Urothelium cell line (cell line): ENCODE results near the gene SLC25A21.
"Not testable (repeated sequence)": the region's sequence is repeated elsewhere in the genome, so short reads cannot be mapped to it uniquely, and the experiment has no call there.

ENCODE experiments used
- DNase-seq: peaks from one replicate; pipeline ENCODE4 v3.0.0; 2011; ENCODE audit warnings: low spot score, mixed read lengths
- FAIRE-seq: peaks from 2 replicates; lab custom pipeline; 2011; peaks lifted over from hg19 to GRCh38; lab: Jason Lieb, UNC

Gene SLC25A21

DNA sequence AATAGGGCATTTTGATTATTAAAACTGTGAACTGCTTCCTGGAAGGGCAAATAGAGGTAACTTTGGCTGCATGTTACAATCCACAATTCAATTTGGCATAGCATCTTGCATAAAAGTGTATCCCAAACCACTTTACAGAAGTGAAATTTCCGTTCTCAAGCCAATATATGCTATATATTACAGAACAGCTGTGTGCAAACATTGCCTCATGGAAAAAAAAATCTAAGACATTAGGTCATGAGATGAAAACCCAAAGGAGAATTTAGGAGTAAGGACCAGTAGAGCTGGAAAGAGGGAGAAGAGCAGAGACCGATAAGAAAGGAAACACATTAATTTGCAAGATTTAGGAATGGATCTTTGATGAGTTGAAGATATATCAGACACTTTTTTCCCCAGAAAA lies 271.6 kb downstream of the SLC25A21 start:
- FAIRE-seq (no peak), DNase-seq (no peak)

DNA sequence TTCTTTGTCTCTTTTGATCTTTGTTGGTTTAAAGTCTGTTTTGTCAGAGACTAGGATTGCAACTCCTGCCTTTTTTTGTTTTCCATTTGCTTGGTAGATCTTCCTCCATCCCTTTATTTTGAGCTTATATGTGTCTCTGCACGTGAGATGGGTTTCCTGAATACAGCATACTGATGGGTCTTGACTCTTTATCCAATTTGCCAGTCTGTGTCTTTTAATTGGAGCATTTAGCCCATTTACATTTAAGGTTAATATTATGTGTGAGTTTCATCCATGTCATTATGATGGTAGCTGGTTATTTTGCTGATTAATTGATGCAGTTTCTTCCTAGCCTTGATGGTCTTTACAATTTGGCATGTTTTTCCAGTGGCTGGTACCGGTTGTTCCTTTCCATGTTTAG lies 276.1 kb downstream of the SLC25A21 start:
- FAIRE-seq, DNase-seq: not testable (repeated sequence)

DNA sequence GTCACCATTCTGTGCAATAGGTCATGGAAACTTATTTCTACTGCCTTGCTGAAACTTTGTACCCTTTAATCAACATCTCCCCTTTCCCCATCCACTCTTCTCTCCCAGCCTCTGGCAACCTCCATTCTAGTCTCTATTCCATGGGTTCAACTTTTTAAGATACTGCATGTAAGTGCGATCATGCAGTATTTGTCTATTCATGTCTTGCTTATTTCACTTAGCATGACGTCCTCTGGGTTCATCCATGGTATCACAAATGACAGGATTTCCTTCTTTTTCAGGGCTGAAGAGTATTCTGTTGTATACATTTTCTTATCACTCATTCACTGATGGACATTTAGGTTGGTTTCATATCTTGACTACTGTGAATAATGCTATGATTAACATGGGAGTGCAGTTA lies 288.4 kb downstream of the SLC25A21 start:
- no peak for DNase-seq
- FAIRE-seq, result no peak

DNA sequence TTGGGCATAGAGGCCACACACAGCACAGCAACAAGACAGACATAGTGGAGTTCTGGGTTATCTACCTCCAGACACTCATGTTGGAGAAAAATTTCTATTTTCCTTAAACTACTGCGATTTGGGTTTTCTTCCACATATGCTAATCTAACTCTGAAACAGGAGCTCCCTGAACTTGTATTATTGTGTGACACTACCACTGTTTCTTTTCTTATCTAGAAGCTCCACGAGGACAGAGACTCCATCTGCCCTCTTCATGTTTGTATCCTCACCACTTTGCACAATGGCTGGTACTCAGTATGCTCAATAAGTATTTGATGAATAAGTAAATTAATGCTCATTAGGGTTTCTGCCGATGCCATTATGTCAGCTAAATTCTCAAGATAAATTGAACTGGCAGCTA lies 292.1 kb downstream of the SLC25A21 start:
- DNase-seq (no peak), FAIRE-seq (no peak)

DNA sequence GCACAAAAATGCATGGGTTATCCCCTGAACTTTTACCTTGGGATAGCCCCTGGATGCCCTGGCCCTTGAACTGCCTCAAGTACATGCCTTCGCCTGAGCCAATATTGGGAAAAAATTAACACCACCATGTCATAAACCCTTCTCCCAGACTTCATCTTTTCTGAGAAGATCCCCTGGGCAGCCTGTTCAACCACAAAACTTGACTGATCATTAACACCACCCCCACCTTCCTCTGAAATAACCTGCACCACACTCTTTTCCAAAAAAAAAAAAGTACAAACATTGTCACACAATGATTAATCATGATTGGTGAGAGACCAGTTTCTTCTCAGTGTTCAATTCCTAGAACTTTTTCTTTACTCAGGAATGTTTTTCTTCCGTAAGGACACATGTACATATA lies 292.8 kb downstream of the SLC25A21 start:
- FAIRE-seq, result no peak

DNA sequence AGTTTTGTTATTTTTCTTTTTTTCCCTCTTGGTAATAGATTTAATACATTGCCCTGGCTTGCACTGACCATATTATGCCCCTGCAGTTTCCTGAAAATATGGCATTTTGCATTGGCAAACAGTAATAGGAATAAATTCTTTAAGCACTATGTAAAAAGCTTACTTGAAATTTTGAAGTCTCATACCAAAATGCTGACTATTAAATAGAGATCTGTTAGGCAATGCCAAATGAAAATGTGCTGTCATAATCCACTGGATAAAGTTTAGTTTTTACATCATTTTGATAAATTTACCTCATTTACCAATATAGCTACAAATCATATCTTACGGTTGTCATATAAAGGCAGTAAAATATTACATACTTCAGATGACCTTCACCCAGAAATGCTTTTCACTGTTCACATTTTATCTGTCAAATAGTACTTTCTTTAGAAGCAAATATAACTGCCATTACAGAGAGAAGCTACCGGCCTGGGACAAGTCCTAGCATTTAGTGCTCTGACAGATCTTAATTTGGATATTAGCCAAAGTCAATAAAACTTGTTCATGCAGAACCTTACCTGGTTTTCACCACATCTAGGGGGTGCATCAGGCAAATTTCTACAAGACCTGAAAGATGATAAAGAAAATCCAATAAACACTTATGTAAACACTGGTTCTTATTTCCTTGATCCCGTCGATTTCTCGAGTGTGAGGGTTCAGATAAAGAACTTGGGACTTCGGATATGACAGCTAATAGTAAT lies 297.8 kb downstream of the SLC25A21 start:
- FAIRE-seq, result no peak
- DNase-seq, result no peak

More for the DNA sequence above, 292.8 kb downstream of the SLC25A21 start:
- DNase-seq, result no peak

DNA sequence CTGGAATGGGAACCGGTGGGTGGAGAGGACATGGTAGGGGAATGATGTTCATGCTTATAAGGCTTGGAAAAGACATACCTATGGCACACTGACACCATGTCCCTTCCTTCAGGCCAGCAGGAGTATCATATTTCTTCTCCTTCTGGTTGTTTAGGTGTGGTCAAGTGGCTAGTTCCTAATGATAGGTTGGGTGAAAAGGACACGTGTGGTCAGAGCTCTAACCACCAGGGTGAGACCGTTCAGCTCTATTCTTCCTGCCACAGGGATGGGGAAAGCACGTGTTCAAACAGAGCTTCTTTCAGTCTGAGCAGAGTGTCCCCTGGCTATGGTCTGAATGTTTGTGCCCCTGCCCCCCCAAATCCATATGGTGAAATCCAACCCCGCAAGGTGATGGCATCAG lies 301.6 kb downstream of the SLC25A21 start:
- FAIRE-seq, result no peak
- no peak for DNase-seq

GRCh38 chr14:36869125-36869524 lies 303.3 kb downstream of the SLC25A21 start:
- no peak for FAIRE-seq
- no peak for DNase-seq

GRCh38 chr14:36866867-36867266 lies 305.5 kb downstream of the SLC25A21 start:
- no peak for FAIRE-seq

DNA sequence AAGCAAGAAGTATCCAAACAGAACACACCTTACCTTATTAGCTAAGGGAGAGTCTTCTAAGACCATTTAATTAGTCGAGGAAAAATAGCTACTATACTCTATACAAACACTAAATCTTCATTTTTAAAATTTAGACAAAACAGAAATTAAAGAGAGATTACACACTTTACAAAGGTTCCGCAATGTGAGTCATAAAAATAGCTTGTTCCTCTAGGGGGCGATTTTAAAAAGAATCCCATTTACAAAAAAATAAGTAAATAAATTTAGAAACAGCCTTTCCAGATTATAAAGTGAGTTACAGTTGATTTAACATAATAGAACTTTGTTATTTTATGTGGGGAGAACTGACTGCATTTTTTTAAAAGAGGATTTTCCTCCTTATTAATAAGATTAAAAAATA lies 309.1 kb downstream of the SLC25A21 start:
- no peak for FAIRE-seq
- no peak for DNase-seq

More at GRCh38 chr14:36866867-36867266, 305.5 kb downstream of the SLC25A21 start:
- DNase-seq, result no peak

DNA sequence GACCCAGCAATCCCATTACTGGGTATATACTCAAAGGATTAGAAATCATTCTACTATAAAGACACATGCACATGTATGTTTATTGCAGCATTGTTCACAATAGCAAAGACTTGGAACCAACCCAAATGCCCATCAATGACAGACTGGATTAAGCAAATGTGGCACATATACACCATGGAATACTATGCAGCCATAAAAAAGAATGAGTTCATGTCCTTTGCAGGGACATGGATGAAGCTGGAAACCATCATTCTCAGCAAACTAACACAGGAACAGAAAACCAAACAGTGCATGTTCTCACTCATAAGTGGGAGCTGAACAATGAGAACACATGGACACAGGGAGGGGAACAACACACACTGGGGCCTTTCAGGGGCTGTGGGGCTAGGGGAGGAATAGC lies 310.2 kb downstream of the SLC25A21 start:
- not testable (repeated sequence) for FAIRE-seq, DNase-seq

DNA sequence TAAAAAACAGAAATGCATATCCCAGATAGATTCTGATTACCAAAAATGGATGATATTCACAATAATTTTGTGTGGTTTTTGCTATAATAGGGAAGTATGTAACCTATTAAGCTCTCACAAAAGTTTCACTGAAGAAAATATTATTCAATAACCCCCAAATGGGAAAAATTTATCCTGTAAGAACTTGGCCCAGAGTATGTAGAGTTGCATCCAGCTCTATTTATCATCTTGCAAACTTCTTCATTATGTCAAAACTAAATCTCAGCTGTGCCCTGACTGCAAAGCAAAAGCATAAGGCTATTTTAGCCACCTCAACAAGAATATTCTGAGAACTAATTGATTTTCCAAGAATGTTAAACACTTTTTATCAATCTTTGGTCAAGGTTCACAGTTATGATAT lies 311.6 kb downstream of the SLC25A21 start:
- DNase-seq (no peak), FAIRE-seq (no peak)

GRCh38 chr14:36859119-36859518 lies 313.3 kb downstream of the SLC25A21 start:
- no peak for FAIRE-seq

GRCh38 chr14:36857842-36858445 lies 314.5 kb downstream of the SLC25A21 start:
- no peak for FAIRE-seq
- DNase-seq, result no peak

More at GRCh38 chr14:36859119-36859518, 313.3 kb downstream of the SLC25A21 start:
- DNase-seq, result no peak

- no peak for DNase-seq
- FAIRE-seq, result no peak
These were observed 315.3 kb downstream of the SLC25A21 start for GRCh38 chr14:36857136-36857535.

DNA sequence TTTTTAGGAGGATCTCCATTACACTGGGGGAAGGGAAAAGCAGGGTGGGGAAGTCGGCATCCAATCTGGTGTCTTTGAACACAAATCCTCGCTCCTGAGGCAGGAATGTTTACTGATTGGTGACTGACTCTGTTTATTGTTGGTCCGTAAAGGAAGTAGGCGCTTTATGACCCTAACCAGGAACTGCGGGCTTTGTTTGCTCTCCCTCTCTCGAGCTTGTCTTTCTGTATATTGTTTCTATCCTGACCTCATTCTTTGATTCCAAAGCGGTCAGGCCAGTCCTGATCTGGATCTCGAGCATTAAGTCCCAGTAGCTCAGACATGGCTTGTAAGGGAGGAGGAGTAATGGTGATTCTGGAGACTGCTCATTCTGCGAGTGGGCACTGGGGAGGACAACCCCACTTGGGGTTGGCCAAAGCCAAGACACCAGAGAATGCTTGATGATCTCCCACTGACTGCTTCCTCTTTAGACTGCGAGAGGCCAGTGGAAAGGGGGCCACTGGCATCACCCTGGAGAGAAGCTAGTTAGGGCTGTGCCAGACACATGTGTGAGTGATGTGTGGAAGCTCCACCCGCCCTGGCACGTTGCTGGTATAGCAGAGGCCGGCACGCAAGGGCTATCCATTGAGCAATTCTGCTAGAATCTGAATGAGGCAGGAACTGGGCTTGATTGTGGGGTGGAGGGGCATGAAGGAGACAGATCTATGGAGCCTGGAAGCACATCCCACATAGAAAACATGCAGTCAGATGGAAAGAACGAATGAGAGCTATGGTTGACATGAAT lies 316.1 kb downstream of the SLC25A21 start:
- no peak for FAIRE-seq
- no peak for DNase-seq

GRCh38 chr14:36855396-36855795 lies 317.0 kb downstream of the SLC25A21 start:
- FAIRE-seq, result no peak

DNA sequence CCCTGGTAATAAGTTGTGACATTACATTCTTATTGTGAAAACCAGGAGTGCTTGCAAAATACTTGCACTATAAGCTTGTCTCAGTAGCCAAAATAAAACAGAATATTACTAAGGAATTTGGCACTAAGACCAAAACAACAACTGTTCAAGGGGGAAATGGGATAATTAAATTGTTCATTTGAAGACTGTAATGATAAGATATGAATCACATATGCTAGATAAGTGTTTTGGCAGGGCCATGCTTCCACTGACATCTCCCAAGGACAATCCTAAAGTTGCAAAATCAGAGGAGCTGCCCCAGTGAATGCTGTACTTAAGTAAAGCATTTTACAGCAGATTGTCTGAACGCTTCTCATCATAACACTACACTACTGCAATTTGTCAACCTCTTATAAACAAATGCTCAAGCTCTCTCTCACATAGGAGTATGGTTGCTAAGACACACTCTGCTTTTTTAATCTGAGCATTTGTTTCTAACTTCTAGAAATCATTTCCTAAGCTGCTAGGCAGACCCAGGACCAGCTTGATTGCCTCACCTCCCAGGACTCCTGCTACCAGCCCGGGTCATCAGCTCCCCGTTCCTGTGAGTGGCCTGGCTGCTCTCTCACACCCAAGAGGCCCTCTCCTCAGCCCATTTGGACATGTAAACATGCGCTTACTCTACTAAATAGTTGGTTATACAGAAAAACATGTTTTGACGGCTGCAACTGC lies 319.3 kb downstream of the SLC25A21 start:
- FAIRE-seq (no peak), DNase-seq (no peak)

More at GRCh38 chr14:36855396-36855795, 317.0 kb downstream of the SLC25A21 start:
- DNase-seq, result no peak

- FAIRE-seq (no peak), DNase-seq (no peak)
These were observed 324.2 kb downstream of the SLC25A21 start for GRCh38 chr14:36848213-36848612.

DNA sequence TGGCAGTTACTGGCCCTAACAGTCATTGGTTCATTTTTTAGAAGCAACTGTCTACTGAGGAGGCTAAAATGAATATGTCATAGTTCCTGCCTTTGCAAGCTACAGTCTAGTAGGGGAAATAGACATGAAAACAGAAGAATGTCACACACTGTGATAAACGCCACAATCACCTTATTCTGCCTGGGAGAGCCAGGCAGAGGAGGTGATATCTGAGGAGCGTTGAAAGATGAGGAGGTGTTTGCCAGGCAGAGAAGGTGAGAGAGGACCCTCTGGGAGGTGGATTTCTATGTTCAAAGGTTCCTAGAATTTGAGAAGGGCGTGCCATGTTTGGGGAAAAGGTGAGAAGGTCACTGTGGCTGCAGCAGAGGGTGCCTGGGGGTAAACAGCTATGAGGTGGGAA lies 325.0 kb downstream of the SLC25A21 start:
- FAIRE-seq, result no peak
- no peak for DNase-seq
